Mesendoderm (in vitro differentiated cells): ENCODE data around the gene CUEDC1.

Experiments
- DNase-seq: peaks from one replicate; pipeline ENCODE4 v3.0.0; 2013
- H2AK5ac ChIP-seq: 2 replicates; pipeline ENCODE4 v1.6.1; 2013; ENCODE audit warnings: low read length, inconsistent platforms
- H2BK120ac ChIP-seq: 2 replicates; pipeline ENCODE4 v1.6.1; 2013; ENCODE audit warnings: low read depth, mild to moderate bottlenecking, low read length, moderate library complexity, mixed read lengths
- H2BK15ac ChIP-seq: replicated peaks from 2 replicates; pipeline ENCODE4 v1.6.1; 2013; ENCODE audit warnings: low read depth, mild to moderate bottlenecking, moderate library complexity
- H2BK5ac ChIP-seq: 2 replicates; pipeline ENCODE4 v1.6.1; 2013; ENCODE audit warnings: low read length, inconsistent platforms
- H3K18ac ChIP-seq: 2 replicates; pipeline ENCODE4 v1.6.1; 2013; ENCODE audit warnings: mild to moderate bottlenecking, low read length, mixed read lengths
- H3K23ac ChIP-seq: one replicate; pipeline ENCODE4 v1.6.1; 2013; ENCODE audit warnings: low read length
- H3K27ac ChIP-seq: 2 replicates; pipeline ENCODE4 v1.5.1; 2013; ENCODE audit warnings: low read depth, mild to moderate bottlenecking, inconsistent platforms, low read length, moderate library complexity
- H3K27me3 ChIP-seq: 2 replicates; pipeline ENCODE4 v1.6.1; 2013; ENCODE audit warnings: low read length, control low read depth, mild to moderate bottlenecking, inconsistent platforms; ENCODE audit not compliant: insufficient read depth, poor library complexity
- H3K36me3 ChIP-seq: 2 replicates; pipeline ENCODE4 v1.6.1; 2013; ENCODE audit warnings: low read length, inconsistent platforms; ENCODE audit not compliant: control insufficient read depth, insufficient read depth
- H3K4ac ChIP-seq: one replicate; pipeline ENCODE4 v1.6.1; 2013; ENCODE audit warnings: low read depth, mild to moderate bottlenecking, low read length, moderate library complexity
- H3K4me1 ChIP-seq: 2 replicates; pipeline ENCODE4 v1.6.1; 2013; ENCODE audit warnings: low read depth, low read length, inconsistent platforms; ENCODE audit not compliant: control insufficient read depth
- H3K4me2 ChIP-seq: 2 replicates; pipeline ENCODE4 v1.6.1; 2013; ENCODE audit warnings: low read length
- H3K4me3 ChIP-seq: 2 replicates; pipeline ENCODE4 v1.5.1; 2013; ENCODE audit warnings: mild to moderate bottlenecking, low read length
- H3K56ac ChIP-seq: one replicate; pipeline ENCODE4 v1.6.1; 2013; ENCODE audit warnings: low read length
- H3K79me1 ChIP-seq: 2 replicates; pipeline ENCODE4 v1.6.1; 2013; ENCODE audit warnings: low read length, inconsistent platforms
- H3K79me2 ChIP-seq: 2 replicates; pipeline ENCODE4 v1.6.1; 2013; ENCODE audit warnings: mild to moderate bottlenecking, low read length; ENCODE audit not compliant: control insufficient read depth, insufficient read depth
- H3K9ac ChIP-seq: 2 replicates; pipeline ENCODE4 v1.6.1; 2013; ENCODE audit warnings: low read length, inconsistent platforms
- H4K5ac ChIP-seq: one replicate; pipeline ENCODE4 v1.6.1; 2013; ENCODE audit warnings: low read length
- H4K8ac ChIP-seq: one replicate; pipeline ENCODE4 v1.6.1; 2013; ENCODE audit warnings: low read depth, mild to moderate bottlenecking, control low read depth, low read length, moderate library complexity
- WGBS: extraction: QIAGEN DNeasy Blood & Tissue Kit; methylation state at CpG from one replicate; pipeline ENCODE4 v1.1.7; 2013; ENCODE audit warnings: low lambda C conversion rate, missing lambda C conversion rate; ENCODE audit not compliant: insufficient coverage; ENCODE audit errors: extremely low coverage; 5-methylcytosine and 5-hydroxymethylcytosine counted together

The CUEDC1 gene

GRCh38 chr17:57859601-57860413 lies 95.4 kb downstream of the CUEDC1 start:
- Histone ChIP-seq H2BK120ac (no peak overlapping the region), H3K18ac (no peak overlapping the region), H3K36me3 (no peaks in the 10 kb centered on the region), H3K79me2 (no peaks in the 10 kb centered on the region), H3K4me2 (no peak overlapping the region), H3K4ac (no peak overlapping the region), H3K9ac (no peak overlapping the region), H2AK5ac (no peak overlapping the region), H3K23ac (no peak overlapping the region), H3K79me1 (no peaks in the 10 kb centered on the region), H3K56ac (no peak overlapping the region), H3K27me3 (no peaks in the 10 kb centered on the region), H4K8ac (no peak overlapping the region), H4K5ac (no peak overlapping the region), H3K27ac (no peak overlapping the region), H3K4me1 (peaks cover 4% of the 10 kb centered on the region), H2BK15ac (no peak overlapping the region), H3K4me3 (no peak overlapping the region), H2BK5ac (no peak overlapping the region)
- no peak for DNase-seq
- WGBS: no CpG with 5 or more reads among the region's 13 CpGs

GRCh38 chr17:57858838-57859237 lies 96.4 kb downstream of the CUEDC1 start:
- Histone ChIP-seq H3K79me1 (no peaks in the 10 kb centered on the region), H4K8ac (no peak overlapping the region), H3K27me3 (no peaks in the 10 kb centered on the region), H3K4me2 (no peak overlapping the region), H3K79me2 (no peaks in the 10 kb centered on the region), H3K36me3 (no peaks in the 10 kb centered on the region), H2BK5ac (no peak overlapping the region), H3K4ac (no peak overlapping the region), H3K4me1 (peaks cover 4% of the 10 kb centered on the region), H4K5ac (no peak overlapping the region), H3K18ac (no peak overlapping the region), H3K9ac (no peak overlapping the region), H2AK5ac (no peak overlapping the region), H2BK120ac (no peak overlapping the region), H3K4me3 (no peak overlapping the region), H3K23ac (no peak overlapping the region), H3K56ac (no peak overlapping the region), H3K27ac (no peak overlapping the region), H2BK15ac (no peak overlapping the region)
- WGBS: no CpG with 5 or more reads among the region's 5 CpGs
- no peak for DNase-seq

GRCh38 chr17:57856792-57857620 lies 98.2 kb downstream of the CUEDC1 start:
- DNase-seq: no peak
- WGBS: no CpG with 5 or more reads among the region's 10 CpGs
- H2BK120ac ChIP-seq: no peak overlapping the region
- no peak overlapping the region for H3K4me2 ChIP-seq
- no peak overlapping the region for H3K56ac ChIP-seq
- H4K8ac ChIP-seq: no peak overlapping the region
- no peak overlapping the region for H2BK15ac ChIP-seq
- no peak overlapping the region for H3K9ac ChIP-seq
- H3K23ac ChIP-seq: no peak overlapping the region
- no peak overlapping the region for H3K4me3 ChIP-seq
- no peak overlapping the region for H4K5ac ChIP-seq
- H3K27me3 ChIP-seq: no peaks in the 10 kb centered on the region
- H3K18ac ChIP-seq: no peak overlapping the region
- H3K79me1 ChIP-seq: no peaks in the 10 kb centered on the region
- H2BK5ac ChIP-seq: no peak overlapping the region
- H3K36me3 ChIP-seq: no peaks in the 10 kb centered on the region
- peaks cover 7% of the 10 kb centered on the region for H3K4me1 ChIP-seq
- no peak overlapping the region for H2AK5ac ChIP-seq
- no peak overlapping the region for H3K4ac ChIP-seq
- no peaks in the 10 kb centered on the region for H3K79me2 ChIP-seq
- no peak overlapping the region for H3K27ac ChIP-seq

GRCh38 chr17:57855391-57856035 lies 99.7 kb downstream of the CUEDC1 start:
- Histone ChIP-seq H3K36me3 (no peaks in the 10 kb centered on the region), H3K9ac (no peak overlapping the region), H3K18ac (no peak overlapping the region), H2BK120ac (no peak overlapping the region), H4K5ac (no peak overlapping the region), H2BK15ac (peak overlapping the region; percentile 3), H3K4ac (no peak overlapping the region), H3K4me2 (no peak overlapping the region), H3K4me3 (no peak overlapping the region), H3K4me1 (peaks cover 8% of the 10 kb centered on the region), H3K79me1 (no peaks in the 10 kb centered on the region), H2BK5ac (no peak overlapping the region), H2AK5ac (no peak overlapping the region), H3K56ac (peak overlapping the region; percentile 22), H3K23ac (no peak overlapping the region), H3K79me2 (no peaks in the 10 kb centered on the region), H3K27me3 (no peaks in the 10 kb centered on the region), H3K27ac (no peak overlapping the region), H4K8ac (no peak overlapping the region)
- no CpG with 5 or more reads among the region's 6 CpGs for WGBS
- DNase-seq: no peak

- no peak overlapping the region for H2BK120ac ChIP-seq
- H3K4me1 ChIP-seq: peaks cover 7% of the 10 kb centered on the region
- no CpG with 5 or more reads among the region's 8 CpGs for whole genome bisulfite sequencing
- no peaks in the 10 kb centered on the region for H3K27me3 ChIP-seq
- H2BK15ac ChIP-seq: no peak overlapping the region
- H2AK5ac ChIP-seq: no peak overlapping the region
- H3K36me3 ChIP-seq: no peaks in the 10 kb centered on the region
- H3K4ac ChIP-seq: no peak overlapping the region
- no peak overlapping the region for H4K8ac ChIP-seq
- no peak overlapping the region for H3K23ac ChIP-seq
- H3K79me1 ChIP-seq: peaks cover 10% of the 10 kb centered on the region
- H3K79me2 ChIP-seq: peaks cover 11% of the 10 kb centered on the region
- H3K4me2 ChIP-seq: no peak overlapping the region
- no peak overlapping the region for H3K4me3 ChIP-seq
- no peak for DNase-seq
- H2BK5ac ChIP-seq: no peak overlapping the region
- no peak overlapping the region for H3K9ac ChIP-seq
- no peak overlapping the region for H3K18ac ChIP-seq
- no peak overlapping the region for H4K5ac ChIP-seq
- H3K56ac ChIP-seq: no peak overlapping the region
- H3K27ac ChIP-seq: no peak overlapping the region
Observed at GRCh38 chr17:57853695-57854094, 101.5 kb downstream of the CUEDC1 start.
